NCI-H524 treated with DMSO at 0.1 percent for 48 hours (cell line): Measurements from ENCODE around the gene EVA1C.
"Not testable (repeated sequence)": the region's sequence is repeated elsewhere in the genome, so short reads cannot be mapped to it uniquely, and the experiment has no call there.

ENCODE experiments used
- DNase-seq: peaks from one replicate; lab custom pipeline; 2025; lab: John Stamatoyannopoulos, UW

EVA1C gene

DNA sequence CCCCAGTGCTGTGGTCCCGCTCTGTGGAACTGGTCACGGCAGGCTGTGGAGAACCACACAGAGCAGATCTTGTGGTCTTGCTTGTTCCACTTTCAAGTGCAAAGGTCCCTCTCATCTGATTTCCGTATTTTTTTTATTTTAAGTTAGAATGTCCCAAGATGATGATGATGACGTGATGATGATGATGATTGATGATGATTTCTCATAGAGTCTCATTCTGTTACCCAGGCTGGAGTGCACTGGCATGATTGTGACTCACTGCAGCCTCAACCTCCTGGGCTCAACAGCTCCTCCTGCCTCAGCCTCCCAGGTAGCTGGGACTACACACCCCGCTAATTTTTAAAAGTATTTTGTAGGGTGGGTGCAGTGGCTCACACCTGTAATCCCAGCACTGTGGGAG is 12.2 kb downstream of the EVA1C start:
- DNase-seq: no peak

DNA sequence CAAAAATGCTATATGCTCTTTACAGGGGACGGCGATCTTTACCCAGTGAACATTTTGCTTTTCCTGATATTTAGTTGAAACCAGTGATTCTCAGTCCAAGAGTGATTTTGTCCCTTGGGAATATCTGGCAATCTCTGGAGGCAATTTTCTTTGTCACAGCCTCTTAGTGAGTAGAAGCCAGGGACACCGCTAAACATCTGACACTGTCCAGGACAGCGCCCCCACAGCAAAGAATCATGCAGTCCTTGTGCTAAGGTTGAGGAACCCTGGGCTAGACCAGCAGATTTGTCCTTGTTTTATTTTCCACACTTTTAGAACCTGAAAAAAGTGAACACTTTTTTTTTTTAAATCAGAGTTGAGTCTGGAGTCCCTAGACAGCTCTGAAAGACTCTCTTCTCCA is 13.1 kb downstream of the EVA1C start:
- no peak for DNase-seq

DNA sequence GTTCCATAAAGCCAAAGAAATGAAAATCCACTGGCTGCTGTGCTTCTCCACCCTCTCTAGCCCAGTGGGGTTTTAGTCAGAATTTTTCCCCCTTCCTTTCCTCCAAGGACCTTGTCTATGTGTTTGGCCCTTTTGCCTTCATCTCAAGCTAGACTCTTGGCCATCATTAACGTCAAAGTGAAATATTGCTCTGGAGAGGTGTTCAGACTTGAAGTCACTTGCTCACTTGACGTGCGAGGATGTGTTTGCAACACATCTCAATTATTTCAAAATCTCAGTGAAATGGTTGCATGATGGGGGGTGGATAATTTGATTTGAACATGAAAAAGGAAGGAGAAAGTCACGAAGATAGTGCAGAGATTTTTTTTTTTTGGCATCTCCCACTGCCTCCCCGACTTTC is 13.6 kb downstream of the EVA1C start:
- no peak for DNase-seq

- no peak for DNase-seq
These were observed 14.1 kb downstream of the EVA1C start for GRCh38 chr21:32426592-32427051.

DNA sequence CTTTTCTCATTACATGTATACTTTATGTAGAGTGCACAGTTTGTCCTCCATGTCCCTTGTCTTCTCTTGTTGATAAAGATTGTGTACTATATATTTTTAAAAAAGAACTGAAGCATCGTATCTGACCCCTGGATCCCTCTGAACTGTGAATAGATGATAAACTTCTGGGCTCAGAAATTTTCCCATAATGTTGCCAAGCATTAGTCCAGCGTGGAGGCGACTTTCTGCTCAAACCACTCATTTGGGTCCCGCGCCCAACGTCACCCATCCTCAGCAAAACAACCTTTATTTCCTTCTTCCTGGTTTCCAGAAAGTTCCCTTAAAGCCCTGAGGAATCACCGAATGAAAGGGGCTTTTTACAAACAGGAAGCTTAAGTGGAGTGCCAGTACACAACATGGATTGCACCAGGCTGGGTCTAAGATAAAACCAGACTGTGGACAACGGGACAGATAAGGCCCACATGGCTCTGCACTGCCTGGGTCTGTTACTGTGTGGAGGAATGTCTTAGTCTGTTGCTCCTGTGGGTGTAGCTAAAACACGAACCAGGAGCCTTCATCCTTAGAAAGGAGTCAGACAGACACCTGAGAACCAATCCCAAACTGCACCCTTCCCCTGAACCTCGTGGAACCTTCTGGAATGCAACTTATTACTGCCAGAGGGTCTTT is 15.6 kb downstream of the EVA1C start:
- no peak for DNase-seq

- DNase-seq: not testable (repeated sequence)
These were observed 20.6 kb downstream of the EVA1C start for GRCh38 chr21:32432982-32433660.

DNA sequence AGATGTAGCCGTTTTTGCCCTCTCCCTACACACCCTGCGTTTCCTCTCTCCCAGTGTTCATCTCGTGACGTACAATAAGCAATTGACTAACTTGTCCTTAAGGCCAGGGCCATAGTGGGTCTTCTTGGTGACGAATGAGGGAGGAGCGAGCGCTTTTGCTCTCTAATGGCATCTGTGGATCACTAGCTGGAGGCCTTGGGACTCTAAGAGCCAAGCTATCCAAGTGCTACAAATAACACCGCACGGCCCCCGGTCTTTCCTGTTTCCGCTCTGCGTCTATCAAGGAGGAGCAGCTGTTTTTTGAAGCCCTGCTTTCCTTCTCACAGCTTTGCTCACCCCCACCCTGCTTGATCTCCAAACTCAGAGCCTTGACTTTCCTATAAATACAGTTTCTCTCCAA is 25.2 kb downstream of the EVA1C start:
- DNase-seq: no peak

DNA sequence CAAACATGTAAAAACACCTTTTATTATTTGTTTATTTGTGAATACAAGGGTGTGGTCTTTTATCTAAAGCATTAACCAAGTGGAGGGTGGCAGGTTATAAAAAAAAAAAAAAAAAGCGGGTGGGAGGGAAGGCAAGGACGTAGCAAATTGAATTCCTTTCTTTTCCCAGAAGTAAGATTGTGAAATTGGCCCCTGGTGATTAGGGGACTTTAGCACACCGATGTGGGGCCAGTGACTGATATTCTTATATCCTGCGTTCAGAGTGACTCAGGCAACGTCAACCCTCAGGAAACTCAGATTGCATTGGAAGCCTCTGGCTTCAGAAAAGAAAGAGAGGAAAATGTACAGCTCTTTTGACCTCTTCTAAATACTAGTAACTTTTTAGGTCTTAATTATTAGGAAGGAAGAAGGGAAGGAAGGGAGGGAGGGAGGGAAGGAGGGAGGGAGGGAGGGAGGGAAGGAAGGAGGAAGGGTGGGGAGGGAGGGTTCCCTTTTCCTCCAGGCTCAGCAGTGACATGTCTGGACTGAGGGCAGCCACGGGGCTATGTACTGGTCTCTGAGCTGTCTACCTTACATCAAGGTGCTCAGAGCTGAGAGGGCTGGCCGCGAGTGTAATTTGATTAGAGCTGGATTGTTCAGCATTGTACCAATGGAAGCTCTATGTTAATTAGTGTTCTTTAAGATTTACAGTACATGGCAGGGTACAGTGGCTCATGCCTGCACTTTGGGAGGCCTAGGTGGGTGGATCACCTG is 30.2 kb downstream of the EVA1C start:
- no peak for DNase-seq

DNA sequence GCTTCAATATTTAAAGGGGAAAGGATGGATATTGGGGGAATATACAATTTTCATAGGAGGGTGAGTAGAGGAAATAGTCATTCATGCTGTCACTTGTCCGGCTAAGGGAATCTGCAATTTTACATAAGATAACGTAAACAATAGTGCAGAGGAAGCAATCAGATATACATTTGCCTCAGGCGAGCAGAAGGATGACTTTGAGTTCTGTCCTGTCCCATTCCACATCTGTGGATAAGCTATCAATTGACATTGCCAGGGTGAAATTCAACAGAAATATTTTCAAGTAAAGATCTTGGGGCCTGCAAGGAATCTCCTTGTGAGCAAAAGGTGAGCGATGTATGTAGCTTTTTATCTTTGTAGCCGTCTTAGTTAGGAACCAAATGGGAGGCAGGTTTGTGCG is 32.6 kb downstream of the EVA1C start:
- DNase-seq: no peak

GRCh38 chr21:32446440-32446839 is 33.9 kb downstream of the EVA1C start:
- not testable (repeated sequence) for DNase-seq

DNA sequence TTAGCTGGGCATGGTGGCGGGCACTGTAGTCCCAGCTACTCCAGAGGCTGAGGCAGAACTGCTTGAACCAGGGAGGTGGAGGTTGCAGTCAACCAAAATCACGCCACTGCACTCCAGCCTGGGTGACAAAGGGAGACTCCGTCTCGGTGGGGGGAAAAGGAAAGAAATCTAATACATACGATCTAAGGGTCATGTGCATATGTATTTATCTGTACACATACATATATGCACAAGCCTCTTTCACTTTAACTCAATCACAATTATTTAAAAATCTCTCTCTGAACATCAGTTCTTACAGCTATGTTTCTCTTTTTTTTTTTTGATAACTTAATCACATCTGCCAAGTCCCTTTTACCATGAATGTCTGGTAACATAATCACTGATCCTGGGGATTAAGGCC is 34.7 kb downstream of the EVA1C start:
- no peak for DNase-seq

- DNase-seq: no peak
These were observed 36.5 kb downstream of the EVA1C start for GRCh38 chr21:32448803-32449594.

GRCh38 chr21:32450881-32451701 is 38.6 kb downstream of the EVA1C start:
- DNase-seq: not testable (repeated sequence)

- peak; percentile 32 for DNase-seq
These were observed 39.7 kb downstream of the EVA1C start for GRCh38 chr21:32452191-32452590.

- DNase-seq: no peak
These were observed 40.1 kb downstream of the EVA1C start for GRCh38 chr21:32452641-32453040.

DNA sequence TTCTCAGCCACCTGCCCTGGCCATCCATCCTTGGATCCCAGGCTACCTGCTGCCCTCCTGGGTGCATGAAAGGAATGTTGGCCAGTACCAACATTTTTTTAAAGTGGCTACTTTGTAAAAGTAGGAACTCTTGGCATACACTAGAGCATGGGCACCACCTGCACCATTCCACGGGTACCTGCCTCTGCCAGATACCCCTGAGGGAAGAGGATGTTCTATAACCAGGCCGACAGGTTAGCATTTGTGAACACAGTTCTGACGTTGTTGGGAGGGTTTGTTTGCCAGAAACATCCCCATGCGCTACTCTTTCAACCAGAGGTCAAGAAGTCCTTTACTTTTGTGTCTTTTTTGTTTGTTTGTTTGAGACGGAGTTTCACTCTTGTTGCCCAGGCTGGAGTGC is 43.0 kb downstream of the EVA1C start:
- DNase-seq: no peak

GRCh38 chr21:32456497-32456918 is 44.0 kb downstream of the EVA1C start:
- no peak for DNase-seq

GRCh38 chr21:32457360-32457840 is 44.9 kb downstream of the EVA1C start:
- no peak for DNase-seq

GRCh38 chr21:32457962-32458361 is 45.5 kb downstream of the EVA1C start:
- DNase-seq: no peak

DNA sequence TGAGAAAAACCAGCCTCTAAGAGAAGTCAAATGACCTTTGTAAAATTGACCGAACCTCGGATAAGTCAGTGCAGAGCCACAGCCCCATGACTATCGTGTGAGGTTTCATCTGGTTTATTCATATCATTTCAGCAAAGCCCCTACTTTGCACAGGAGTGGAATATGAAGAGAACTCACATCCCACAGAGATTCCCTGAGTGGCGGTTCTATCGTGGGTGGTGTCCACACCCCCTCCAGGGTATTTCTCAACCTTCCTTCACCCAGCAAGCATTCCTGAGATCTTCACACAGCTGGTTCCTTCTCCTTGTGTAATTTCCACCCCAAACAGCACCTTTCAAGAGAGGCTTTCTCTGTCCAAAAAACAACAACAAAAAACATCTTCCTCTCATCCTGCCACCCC is 47.5 kb downstream of the EVA1C start:
- DNase-seq: no peak

DNA sequence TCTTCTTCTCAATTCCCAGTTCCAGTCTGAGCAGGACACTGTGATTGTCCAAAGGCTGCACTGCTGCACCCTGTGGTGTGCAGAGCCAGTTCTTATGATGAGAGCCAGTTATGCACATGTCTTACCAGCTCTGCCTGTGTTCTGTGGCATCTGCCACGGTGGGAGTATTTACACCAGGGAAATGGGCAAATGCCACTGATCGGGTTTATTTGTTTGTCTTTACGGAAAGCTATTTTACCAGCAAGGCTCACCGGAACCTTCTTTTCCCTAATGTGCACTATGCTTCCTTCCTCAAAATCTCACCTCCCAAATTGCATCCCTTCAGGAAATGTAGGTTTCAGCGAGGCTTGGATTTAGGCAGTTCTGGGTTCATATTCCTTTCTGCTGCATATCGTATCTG is 49.0 kb downstream of the EVA1C start:
- no peak for DNase-seq
